ENCODE data around the gene CRYAA. TPM values are rescaled to one million over a fixed set of nuclear protein-coding genes. Genes with fewer than 3 reads are reported as not detected.

Gene CRYAA, protein sequence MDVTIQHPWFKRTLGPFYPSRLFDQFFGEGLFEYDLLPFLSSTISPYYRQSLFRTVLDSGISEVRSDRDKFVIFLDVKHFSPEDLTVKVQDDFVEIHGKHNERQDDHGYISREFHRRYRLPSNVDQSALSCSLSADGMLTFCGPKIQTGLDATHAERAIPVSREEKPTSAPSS
- total RNA-seq = not detected in 2 replicates

DNA sequence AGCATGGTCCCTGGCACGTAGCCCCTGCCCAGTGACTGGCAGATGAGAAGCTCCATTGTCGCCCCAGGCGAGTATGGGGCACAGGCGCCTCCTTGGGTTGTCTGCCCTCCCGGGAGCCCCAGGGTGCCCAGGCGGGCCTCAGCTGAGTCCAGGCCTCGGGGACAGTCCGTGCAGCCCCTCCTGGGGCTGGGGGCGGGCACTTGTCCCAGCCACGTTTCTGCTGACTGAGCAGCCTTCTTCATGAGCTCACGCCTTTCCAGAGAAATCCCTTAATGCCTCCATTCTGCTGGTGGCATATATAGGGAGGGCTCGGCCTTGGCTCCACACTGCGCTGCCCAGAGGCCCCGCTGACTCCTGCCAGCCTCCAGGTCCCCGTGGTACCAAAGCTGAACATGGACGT, at the start of gene CRYAA:
Gene CRYAA, plus strand, starts transcription at position 301 of the 400 bp plus-strand sequence. Its CDS starts 92 bp downstream, at position 393.

Other genes starting within 250 kb of the CRYAA start
- not detected in 2 replicates for gene ERVH48-1, start 243.4 kb upstream of the CRYAA start, total RNA-seq
- gene PKNOX1, start 194.4 kb upstream of the CRYAA start, total RNA-seq = 9.1 and 18.3 TPM in 2 replicates
- 38.5 and 47.1 TPM in 2 replicates for gene CBS, start 93.2 kb upstream of the CRYAA start, total RNA-seq
- 12.4 and 22.3 TPM in 2 replicates for gene U2AF1, start 61.4 kb upstream of the CRYAA start, total RNA-seq

Measured in mesangial cell (primary cell).